Ectodermal cell (in vitro differentiated cells): ENCODE data around the gene MYH14.
"Not testable (repeated sequence)": the region's sequence is repeated elsewhere in the genome, so short reads cannot be mapped to it uniquely, and the experiment has no call there.

Experiments
- H3K27ac ChIP-seq: 2 replicates; pipeline ENCODE4 v1.7.0; 2013; ENCODE audit warnings: mild to moderate bottlenecking, low read depth, low read length; ENCODE audit not compliant: insufficient read depth, poor library complexity, severe bottlenecking
- H3K27me3 ChIP-seq: 2 replicates; pipeline ENCODE4 v1.7.0; 2013; ENCODE audit warnings: mild to moderate bottlenecking, low read length; ENCODE audit not compliant: insufficient read depth, control insufficient read depth, poor library complexity, severe bottlenecking
- H3K36me3 ChIP-seq: one replicate; pipeline ENCODE4 v1.7.0; 2013; ENCODE audit warnings: low read length; ENCODE audit not compliant: control insufficient read depth, insufficient read depth
- H3K4me1 ChIP-seq: one replicate; pipeline ENCODE4 v1.7.0; 2013; ENCODE audit warnings: low read length; ENCODE audit not compliant: control insufficient read depth, insufficient read depth
- H3K4me3 ChIP-seq: 2 replicates; pipeline ENCODE4 v1.7.0; 2013; ENCODE audit warnings: low read depth, low read length, control low read depth; ENCODE audit not compliant: insufficient read depth
- H3K9me3 ChIP-seq: 2 replicates; pipeline ENCODE4 v1.7.0; 2013; ENCODE audit warnings: mild to moderate bottlenecking, low read length, moderate library complexity; ENCODE audit not compliant: control insufficient read depth
- WGBS, 2 experiments: methylation state at CpG; one replicate each; pipeline ENCODE4 v1.1.7; 2013; ENCODE audit warnings: missing lambda C conversion rate in 2 of 2; 5-methylcytosine and 5-hydroxymethylcytosine counted together

Gene MYH14

DNA sequence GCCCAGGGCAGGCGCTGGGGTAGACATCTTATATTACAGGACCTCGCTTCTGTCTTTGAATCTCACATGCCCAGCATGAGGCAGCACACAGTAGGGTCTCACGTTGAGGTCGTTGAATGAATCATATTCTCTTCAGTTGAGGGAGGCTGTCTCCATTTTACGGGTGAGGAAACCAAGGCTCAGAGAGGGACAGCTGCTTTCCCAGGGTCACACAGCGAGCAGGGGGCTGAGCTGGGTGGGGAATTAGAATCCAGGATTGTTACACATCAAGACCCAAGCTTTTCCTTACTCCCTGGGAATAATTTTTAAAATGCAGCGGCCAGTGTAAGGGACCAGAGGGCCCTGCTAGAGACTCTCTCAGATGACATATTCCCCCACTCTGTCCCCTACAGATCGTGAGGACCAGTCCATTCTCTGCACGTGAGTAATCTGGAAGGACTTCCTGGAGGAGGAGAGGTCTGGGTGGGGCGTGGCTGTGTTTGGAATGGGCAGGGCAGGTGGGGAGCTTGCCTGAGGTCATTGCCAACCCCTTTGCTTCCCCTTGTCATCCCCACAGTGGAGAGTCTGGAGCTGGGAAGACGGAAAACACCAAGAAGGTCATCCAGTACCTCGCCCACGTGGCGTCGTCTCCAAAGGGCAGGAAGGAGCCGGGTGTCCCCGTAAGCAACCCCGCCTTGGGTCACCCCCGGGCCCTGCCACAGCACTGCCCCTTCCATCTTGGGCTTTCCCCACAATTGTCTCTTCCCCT, 19.4 kb downstream of the MYH14 start:
- 75 to 77% methylated on average over 19 of the region's 19 CpGs for WGBS, 2 experiments
- Histone ChIP-seq H3K36me3 (no peaks in the 10 kb centered on the region), H3K9me3 (no peaks in the 10 kb centered on the region), H3K27me3 (no peaks in the 10 kb centered on the region), H3K4me3 (no peak overlapping the region), H3K4me1 (no peaks in the 10 kb centered on the region), H3K27ac (no peak overlapping the region)

DNA sequence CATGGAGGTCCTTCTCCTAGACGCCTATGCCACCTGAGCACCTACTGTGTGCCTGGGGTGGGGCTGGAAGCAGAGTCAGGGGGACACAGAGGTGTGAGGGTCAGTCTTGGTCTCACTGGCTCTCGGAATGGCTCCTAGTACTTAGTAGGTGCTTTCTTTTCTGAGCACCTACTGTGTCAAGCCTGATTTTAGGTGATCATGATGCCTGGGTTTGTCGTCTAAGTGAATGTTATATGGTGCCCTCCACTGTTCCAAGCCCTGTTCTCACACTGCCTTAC, 20.0 kb downstream of the MYH14 start:
- H3K4me3 ChIP-seq: no peak overlapping the region
- no peaks in the 10 kb centered on the region for H3K9me3 ChIP-seq
- no peaks in the 10 kb centered on the region for H3K27me3 ChIP-seq
- H3K4me1 ChIP-seq: no peaks in the 10 kb centered on the region
- H3K27ac ChIP-seq: no peak overlapping the region
- 77 to 90% methylated on average over 3 of the region's 3 CpGs for WGBS, 2 experiments
- H3K36me3 ChIP-seq: no peaks in the 10 kb centered on the region

DNA sequence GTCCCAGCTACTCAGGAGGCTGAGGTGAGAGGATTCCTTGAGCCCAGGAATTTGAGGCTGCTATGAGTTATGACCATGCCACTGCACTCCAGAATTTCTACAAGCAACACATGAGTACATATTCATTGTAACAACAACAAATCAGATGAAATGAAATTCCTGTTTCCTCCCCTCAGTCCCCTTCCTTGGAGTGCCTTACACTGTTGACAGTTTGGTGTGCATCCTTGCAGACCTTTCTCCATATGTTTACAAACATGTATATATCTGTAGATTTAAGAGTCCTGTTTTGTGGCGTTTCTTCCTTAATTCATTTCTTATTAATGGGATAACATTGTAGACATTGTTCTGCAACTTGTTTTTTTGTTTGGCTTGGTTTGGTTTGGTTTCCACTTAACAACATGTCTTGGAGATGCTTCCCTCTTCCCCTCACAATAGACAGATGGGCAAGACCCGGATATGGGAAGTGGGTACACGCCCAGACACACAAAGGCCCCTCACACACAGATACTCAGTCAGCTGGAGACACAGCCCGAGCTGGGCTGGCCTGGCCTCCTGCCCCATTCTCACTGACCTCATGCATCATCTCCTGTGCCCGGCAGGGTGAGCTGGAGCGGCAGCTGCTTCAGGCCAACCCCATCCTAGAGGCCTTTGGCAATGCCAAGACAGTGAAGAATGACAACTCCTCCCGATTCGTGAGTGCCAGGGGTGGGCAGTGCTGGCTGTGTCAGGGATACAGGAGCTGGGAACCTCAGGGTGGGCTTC, 21.7 kb downstream of the MYH14 start:
- H3K4me1 ChIP-seq: no peaks in the 10 kb centered on the region
- WGBS, 2 experiments: 75 to 76% methylated on average over 7 to 8 of the region's 8 CpGs

DNA sequence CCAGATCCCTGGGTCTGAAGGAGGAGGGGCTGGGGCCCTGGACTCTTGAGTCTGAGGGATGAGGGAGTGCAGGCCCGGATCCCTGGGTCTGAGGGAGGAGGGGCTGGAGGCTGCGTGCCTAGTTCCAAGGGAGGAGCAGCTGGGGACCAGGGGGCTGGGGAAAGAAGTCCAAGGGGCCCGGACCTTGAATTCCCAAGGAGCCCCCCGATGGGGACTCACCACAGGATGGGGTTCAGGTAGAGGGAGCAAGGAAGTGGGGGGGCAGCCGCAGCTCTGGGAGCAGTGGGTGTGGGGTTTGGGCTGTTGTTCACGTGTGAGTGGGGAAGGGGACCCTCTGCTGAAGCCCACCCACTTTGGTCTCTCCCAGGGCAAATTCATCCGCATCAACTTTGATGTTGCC, 23.1 kb downstream of the MYH14 start:
- 74% methylated on average over 7 of the region's 7 CpGs for WGBS, 2 experiments
- H3K9me3 ChIP-seq: no peaks in the 10 kb centered on the region
- H3K36me3 ChIP-seq: no peaks in the 10 kb centered on the region
- no peak overlapping the region for H3K27ac ChIP-seq
- H3K4me3 ChIP-seq: no peak overlapping the region
- no peaks in the 10 kb centered on the region for H3K27me3 ChIP-seq
- H3K4me1 ChIP-seq: no peaks in the 10 kb centered on the region

More for the DNA sequence above, 21.7 kb downstream of the MYH14 start:
- H3K27me3 ChIP-seq: no peaks in the 10 kb centered on the region
- H3K9me3 ChIP-seq: no peaks in the 10 kb centered on the region
- no peak overlapping the region for H3K4me3 ChIP-seq
- no peak overlapping the region for H3K27ac ChIP-seq
- H3K36me3 ChIP-seq: no peaks in the 10 kb centered on the region

DNA sequence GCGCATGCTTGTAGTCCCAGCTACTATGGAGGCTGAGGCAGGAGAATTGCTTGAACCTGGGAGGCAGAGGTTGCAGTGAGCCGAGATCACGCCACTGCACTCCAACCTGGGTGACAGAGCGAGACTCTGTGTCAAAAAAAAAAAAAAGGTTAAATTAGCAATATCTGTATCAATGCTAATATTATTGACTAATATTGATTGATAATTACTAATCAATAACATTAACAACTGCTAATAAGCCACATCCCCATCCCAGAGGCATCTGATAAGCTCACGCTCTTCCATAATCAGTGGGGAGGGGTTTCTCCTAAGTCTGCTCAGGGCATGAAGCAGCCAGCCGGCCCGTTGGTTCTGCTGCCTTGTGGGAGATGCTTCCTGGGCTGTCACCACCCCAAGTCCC, 24.7 kb downstream of the MYH14 start:
- H3K4me3 ChIP-seq, H3K27ac ChIP-seq, H3K36me3 ChIP-seq, H3K9me3 ChIP-seq, H3K27me3 ChIP-seq, H3K4me1 ChIP-seq: not testable (repeated sequence)
- WGBS, 2 experiments: 71 to 77% methylated on average over 5 to 6 of the region's 7 CpGs

DNA sequence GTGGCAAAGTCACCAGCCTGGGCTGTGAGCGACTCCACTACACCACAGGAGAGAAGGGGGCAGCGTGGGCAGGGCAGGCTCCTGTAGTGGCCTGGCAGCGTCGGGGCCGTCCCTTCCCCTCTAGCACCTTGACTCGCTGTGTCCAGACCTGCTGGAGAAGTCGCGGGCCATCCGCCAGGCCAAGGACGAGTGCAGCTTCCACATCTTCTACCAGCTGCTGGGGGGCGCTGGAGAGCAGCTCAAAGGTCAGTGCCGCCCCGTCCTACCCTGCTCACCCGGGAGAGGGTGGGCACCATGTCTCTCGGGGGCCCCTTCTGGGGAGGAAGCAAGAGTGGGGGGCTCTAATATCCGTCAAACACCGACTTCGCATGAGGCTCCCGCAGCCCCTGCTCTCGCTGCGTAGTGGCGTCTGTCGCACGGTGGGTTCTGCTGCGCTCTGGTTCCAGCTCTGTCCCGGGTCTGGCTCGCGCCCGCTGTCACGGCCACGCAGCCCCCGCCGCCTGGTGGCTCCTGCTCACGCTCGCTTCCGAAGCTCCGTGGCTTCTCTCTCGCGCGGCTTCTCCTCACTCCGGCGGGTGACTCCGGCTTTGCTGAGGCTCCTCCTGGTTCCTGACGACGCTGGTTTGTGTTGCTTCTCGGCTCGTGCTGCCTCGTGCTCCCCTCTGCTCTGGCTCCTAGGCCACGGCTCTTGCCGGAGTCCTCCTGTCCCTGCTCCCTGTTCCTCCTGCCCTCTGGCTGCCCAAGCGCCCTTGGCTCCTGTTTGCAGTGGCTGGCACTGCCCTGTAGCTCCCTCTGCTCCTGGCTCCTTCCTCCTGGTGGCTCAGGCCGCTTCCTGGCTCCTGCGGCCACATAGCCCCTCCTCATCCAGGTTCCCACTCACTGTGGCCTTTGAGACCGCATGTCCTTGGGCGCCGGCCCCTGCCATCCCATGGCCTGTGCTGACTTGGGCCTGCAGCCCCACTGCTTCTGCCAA, 27.2 kb downstream of the MYH14 start:
- H3K27me3 ChIP-seq: no peaks in the 10 kb centered on the region
- no peak overlapping the region for H3K27ac ChIP-seq
- WGBS, 2 experiments: 68 to 74% methylated on average over 56 of the region's 56 CpGs
- H3K4me1 ChIP-seq: no peaks in the 10 kb centered on the region
- no peaks in the 10 kb centered on the region for H3K9me3 ChIP-seq
- no peaks in the 10 kb centered on the region for H3K36me3 ChIP-seq
- H3K4me3 ChIP-seq: no peak overlapping the region

DNA sequence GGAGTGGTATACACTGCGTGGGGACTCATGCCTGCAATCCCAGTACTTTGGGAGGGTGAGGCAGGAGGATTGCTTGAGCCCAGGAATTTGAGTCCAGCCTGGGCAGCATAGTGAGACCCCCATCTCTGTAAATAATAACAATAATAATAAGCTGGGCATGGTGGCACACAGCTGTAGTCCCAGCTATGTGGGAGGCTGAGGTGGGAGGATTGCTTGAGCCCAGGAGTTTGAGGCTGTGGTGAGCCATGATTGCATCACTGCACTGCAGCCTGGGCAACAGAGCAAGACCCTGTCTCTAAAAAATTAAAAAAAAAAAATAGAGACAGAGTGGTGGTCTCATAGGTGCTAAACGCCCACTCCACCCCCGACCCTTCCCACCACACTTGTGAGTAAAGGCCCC, 28.0 kb downstream of the MYH14 start:
- 70 to 76% methylated on average over 3 of the region's 3 CpGs for WGBS, 2 experiments
- not testable (repeated sequence) for H3K27ac ChIP-seq, H3K36me3 ChIP-seq, H3K4me3 ChIP-seq, H3K27me3 ChIP-seq, H3K9me3 ChIP-seq, H3K4me1 ChIP-seq

DNA sequence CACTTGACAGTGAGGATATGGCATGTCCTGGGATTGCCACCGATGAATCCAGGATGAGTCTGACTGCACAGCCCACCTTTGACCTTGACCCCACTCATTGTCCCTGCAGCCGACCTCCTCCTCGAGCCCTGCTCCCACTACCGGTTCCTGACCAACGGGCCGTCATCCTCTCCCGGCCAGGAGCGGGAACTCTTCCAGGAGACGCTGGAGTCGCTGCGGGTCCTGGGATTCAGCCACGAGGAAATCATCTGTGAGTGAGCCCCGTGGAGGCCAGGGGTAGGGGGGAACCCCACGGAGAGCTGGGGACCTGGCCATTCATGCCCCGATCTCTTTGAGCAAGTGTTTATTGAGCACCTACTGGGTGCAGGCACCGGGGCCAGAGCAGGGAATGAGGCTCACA, 28.4 kb downstream of the MYH14 start:
- no peak overlapping the region for H3K4me3 ChIP-seq
- H3K9me3 ChIP-seq: no peaks in the 10 kb centered on the region
- no peaks in the 10 kb centered on the region for H3K36me3 ChIP-seq
- H3K27ac ChIP-seq: no peak overlapping the region
- H3K4me1 ChIP-seq: no peaks in the 10 kb centered on the region
- WGBS, 2 experiments: 88% methylated on average over 16 of the region's 16 CpGs
- H3K27me3 ChIP-seq: no peaks in the 10 kb centered on the region

DNA sequence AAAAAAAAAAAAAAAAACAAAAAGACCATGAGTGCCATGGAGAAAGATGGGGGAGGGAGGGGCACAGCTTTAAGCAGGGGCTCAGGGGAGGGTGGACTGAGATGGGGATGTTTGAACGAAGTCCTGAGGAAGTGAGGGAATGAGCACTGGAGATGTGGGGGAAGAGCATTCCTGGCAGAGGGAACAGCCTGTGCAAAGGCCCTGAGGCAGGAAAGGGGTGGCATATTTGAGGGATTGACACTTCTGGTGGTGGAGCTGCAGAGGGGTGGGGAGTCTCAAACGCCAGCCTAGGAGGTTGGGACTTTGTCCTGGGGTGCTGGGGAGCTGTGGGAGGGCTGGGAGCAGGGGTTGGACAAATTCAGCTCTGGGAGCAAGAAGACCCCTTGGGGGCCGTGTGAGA, 29.2 kb downstream of the MYH14 start:
- no peaks in the 10 kb centered on the region for H3K9me3 ChIP-seq
- H3K27me3 ChIP-seq: no peaks in the 10 kb centered on the region
- no peaks in the 10 kb centered on the region for H3K36me3 ChIP-seq
- WGBS, 2 experiments: 68% methylated on average over 3 of the region's 3 CpGs
- H3K4me1 ChIP-seq: no peaks in the 10 kb centered on the region
- H3K27ac ChIP-seq: no peak overlapping the region
- no peak overlapping the region for H3K4me3 ChIP-seq

DNA sequence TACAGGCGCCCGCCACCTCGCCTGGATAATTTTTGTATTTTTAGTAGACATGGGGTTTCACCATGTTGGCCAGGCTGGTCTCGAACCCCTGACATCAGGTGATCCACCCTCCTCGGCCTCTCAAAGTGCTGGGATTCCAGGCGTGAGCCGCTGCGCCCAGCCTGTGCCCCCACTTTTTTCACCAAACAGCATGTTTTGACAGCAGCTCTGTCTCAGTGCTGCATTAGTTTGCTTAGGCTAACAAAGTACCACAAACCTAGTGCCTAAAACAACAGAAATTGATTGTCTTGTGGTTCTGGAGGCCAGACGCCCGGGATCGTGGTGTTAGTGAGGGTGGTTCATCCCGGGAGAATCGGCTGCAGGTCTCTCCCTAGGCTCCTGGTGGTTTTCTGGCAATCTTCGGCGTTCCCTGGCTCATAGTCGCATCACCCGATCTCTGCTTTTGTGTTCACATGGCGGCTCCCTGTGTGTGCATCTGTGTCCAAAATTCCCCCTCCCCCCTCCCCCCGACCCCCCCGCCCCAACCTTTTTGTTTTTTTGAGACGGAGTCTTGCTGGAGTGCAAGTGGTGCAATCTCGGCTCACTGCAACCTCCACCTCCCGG, 30.0 kb downstream of the MYH14 start:
- H3K4me1 ChIP-seq: no peaks in the 10 kb centered on the region

More for the DNA sequence above, 30.0 kb downstream of the MYH14 start:
- no peaks in the 10 kb centered on the region for H3K9me3 ChIP-seq
- H3K27me3 ChIP-seq: no peaks in the 10 kb centered on the region
- no peak overlapping the region for H3K27ac ChIP-seq
- WGBS, 2 experiments: 85 to 88% methylated on average over 20 of the region's 23 CpGs
- H3K36me3 ChIP-seq: no peaks in the 10 kb centered on the region
- no peak overlapping the region for H3K4me3 ChIP-seq
